SJSA1 (cell line): Measurements from ENCODE around the gene ANGPT4. TPM values are rescaled to one million over a fixed set of nuclear protein-coding genes. Genes with fewer than 3 reads are reported as not detected.
A peak's percentile ranks its signal among the peaks of the same experiment; 100 is the strongest.

Source experiments
- DNase-seq, 2 experiments: peaks; one replicate each; pipeline ENCODE4 v3.0.0-alpha.2; 2015 to 2020; ENCODE audit warnings: low spot score in 2 of 2, low read depth in 1 of 2
- H3K27ac ChIP-seq: fragments of 250-450 bp; sonication (Bioruptor Pico); 2 replicates; pipeline ENCODE4 v1.5.1; 2020; ENCODE audit warnings: mild to moderate bottlenecking, moderate library complexity
- H3K27me3 ChIP-seq: fragments of 250-450 bp; sonication (Bioruptor Pico); replicated peaks from 2 replicates; pipeline ENCODE4 v1.5.1; 2020; ENCODE audit warnings: mild to moderate bottlenecking, moderate library complexity
- H3K36me3 ChIP-seq: fragments of 250-450 bp; sonication (Bioruptor Pico); 2 replicates; pipeline ENCODE4 v1.5.1; 2020; ENCODE audit warnings: mild to moderate bottlenecking
- H3K4me1 ChIP-seq: fragments of 250-450 bp; sonication (Bioruptor Pico); replicated peaks from 2 replicates; pipeline ENCODE4 v1.6.1; 2021; ENCODE audit warnings: mild to moderate bottlenecking
- H3K4me3 ChIP-seq: fragments of 250-450 bp; sonication (Bioruptor Pico); 2 replicates; pipeline ENCODE4 v1.5.1; 2020; ENCODE audit warnings: mild to moderate bottlenecking
- H3K9me3 ChIP-seq: fragments of 250-450 bp; sonication (Bioruptor Pico); replicated peaks from 2 replicates; pipeline ENCODE4 v1.5.1; 2020; ENCODE audit warnings: mild to moderate bottlenecking
- total RNA-seq: library from RNA; depleted of rRNA; stranded (reverse); fragments of >200 nt; shearing (Covaris generic); gene quantifications from 2 replicates; pipeline ENCODE4 v1.2.3, GENCODE V29; 2014

The ANGPT4 gene
- total RNA-seq, 1 experiment from 2014 or later, result not detected

DNA sequence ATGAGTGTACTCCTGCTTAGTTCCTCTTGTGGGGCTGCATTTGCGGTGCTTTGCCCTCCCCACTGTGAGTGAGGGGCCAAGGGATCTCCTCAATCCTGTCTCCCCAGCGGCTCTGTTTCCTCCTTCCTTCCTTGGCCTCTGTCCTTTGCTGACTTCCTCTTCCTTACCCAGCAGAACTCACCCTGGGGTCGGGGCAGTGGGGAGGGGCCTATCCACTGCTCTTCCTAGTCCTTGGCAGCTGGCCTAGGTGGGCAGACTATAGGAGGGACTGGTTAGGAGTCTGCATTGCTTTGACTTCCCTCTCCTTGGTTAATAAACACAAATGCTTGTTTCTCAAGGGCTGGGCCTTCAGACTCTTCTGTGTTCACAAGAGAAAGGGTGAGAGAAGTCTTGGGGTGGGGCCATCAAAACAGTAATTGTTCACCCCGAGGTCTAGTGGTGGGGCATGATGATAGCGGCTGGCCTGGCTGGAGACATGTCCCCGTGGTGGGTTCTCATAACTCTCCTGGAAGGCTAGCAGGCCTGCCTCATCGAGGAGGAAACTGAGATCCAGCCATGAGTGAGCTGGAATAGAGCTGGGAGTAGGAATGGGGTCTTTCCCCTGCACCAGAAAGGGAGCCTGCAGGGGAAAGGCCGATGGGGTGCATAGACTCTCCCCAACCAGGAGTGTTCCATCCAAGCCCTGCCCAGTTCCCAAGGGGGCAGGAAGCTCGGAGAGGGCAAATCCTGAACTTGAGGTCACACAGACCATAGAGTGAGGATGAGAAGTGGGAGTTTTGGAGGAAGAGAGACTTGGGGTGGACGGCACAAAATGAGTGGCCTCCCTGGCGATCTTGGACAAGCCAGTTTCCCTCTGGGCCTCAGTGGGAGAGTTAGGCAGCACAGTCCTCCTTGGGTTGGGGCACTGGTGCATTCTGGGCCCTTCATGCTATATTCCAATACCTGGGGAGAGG, 69.9 kb downstream of the ANGPT4 start:
- peaks cover 30% of the 10 kb centered on the region for H3K36me3 ChIP-seq
- H3K27me3 ChIP-seq, result no peaks in the 10 kb centered on the region
- no peak overlapping the region for H3K27ac ChIP-seq
- no peak for DNase-seq
- H3K4me3 ChIP-seq, result no peak overlapping the region
- H3K9me3 ChIP-seq, result no peaks in the 10 kb centered on the region
- peaks cover 9% of the 10 kb centered on the region; the same call in 1 of the 2 replicates for H3K4me1 ChIP-seq

GRCh38 chr20:845226-845868, 70.8 kb downstream of the ANGPT4 start:
- Histone ChIP-seq H3K27me3 (no peaks in the 10 kb centered on the region), H3K9me3 (no peaks in the 10 kb centered on the region), H3K4me1 (peaks cover 9% of the 10 kb centered on the region; the same call in 1 of the 2 replicates), H3K27ac (no peak overlapping the region), H3K4me3 (no peak overlapping the region), H3K36me3 (peaks cover 30% of the 10 kb centered on the region)
- no peak for DNase-seq

DNA sequence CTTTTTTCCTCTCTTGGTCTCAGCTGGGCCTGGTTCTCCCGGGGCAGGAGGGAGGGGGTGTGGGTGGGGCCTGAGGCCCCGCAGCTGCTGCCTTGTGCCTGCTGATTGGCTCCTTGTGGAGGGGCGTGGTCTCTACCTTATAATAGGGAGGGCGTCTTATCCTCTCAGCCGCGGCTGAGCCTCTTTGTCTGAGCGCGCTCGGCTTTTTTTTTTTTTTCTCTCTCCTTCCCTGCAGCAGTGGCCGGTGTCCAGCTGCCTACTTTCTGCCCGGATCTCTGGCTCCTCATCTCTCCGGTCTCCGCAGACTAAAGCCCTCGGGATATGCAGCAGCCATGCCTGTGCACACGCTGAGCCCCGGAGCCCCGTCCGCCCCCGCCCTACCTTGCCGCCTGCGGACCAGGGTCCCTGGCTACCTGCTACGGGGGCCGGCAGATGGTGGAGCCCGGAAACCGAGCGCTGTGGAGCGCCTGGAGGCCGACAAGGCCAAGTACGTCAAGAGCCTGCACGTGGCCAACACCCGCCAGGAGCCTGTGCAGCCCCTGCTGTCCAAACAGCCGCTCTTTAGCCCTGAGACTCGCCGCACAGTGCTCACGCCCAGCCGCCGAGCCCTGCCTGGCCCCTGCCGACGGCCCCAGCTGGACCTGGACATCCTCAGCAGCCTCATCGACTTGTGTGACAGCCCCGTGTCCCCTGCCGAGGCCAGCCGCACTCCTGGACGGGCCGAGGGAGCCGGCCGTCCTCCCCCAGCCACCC, 71.5 kb downstream of the ANGPT4 start:
- no peak overlapping the region for H3K4me3 ChIP-seq
- peak; percentile 53 to 89 for DNase-seq

GRCh38 chr20:843912-844311, 72.2 kb downstream of the ANGPT4 start:
- no peak for DNase-seq
- no peaks in the 10 kb centered on the region for H3K27me3 ChIP-seq
- H3K4me1 ChIP-seq, result peaks cover 9% of the 10 kb centered on the region; the same call in 1 of the 2 replicates
- H3K36me3 ChIP-seq, result peaks cover 36% of the 10 kb centered on the region
- H3K4me3 ChIP-seq, result no peak overlapping the region
- no peak overlapping the region for H3K27ac ChIP-seq
- no peaks in the 10 kb centered on the region for H3K9me3 ChIP-seq

More for the DNA sequence above, 71.5 kb downstream of the ANGPT4 start:
- Histone ChIP-seq H3K27ac (no peak overlapping the region), H3K4me1 (peaks cover 9% of the 10 kb centered on the region; the same call in 1 of the 2 replicates), H3K27me3 (no peaks in the 10 kb centered on the region), H3K36me3 (peaks cover 33% of the 10 kb centered on the region), H3K9me3 (no peaks in the 10 kb centered on the region)

GRCh38 chr20:842547-842940, 73.6 kb downstream of the ANGPT4 start:
- Histone ChIP-seq H3K9me3 (no peaks in the 10 kb centered on the region), H3K36me3 (peaks cover 34% of the 10 kb centered on the region), H3K27ac (no peak overlapping the region), H3K4me3 (no peak overlapping the region), H3K27me3 (no peaks in the 10 kb centered on the region), H3K4me1 (peaks cover 9% of the 10 kb centered on the region)
- no peak for DNase-seq

DNA sequence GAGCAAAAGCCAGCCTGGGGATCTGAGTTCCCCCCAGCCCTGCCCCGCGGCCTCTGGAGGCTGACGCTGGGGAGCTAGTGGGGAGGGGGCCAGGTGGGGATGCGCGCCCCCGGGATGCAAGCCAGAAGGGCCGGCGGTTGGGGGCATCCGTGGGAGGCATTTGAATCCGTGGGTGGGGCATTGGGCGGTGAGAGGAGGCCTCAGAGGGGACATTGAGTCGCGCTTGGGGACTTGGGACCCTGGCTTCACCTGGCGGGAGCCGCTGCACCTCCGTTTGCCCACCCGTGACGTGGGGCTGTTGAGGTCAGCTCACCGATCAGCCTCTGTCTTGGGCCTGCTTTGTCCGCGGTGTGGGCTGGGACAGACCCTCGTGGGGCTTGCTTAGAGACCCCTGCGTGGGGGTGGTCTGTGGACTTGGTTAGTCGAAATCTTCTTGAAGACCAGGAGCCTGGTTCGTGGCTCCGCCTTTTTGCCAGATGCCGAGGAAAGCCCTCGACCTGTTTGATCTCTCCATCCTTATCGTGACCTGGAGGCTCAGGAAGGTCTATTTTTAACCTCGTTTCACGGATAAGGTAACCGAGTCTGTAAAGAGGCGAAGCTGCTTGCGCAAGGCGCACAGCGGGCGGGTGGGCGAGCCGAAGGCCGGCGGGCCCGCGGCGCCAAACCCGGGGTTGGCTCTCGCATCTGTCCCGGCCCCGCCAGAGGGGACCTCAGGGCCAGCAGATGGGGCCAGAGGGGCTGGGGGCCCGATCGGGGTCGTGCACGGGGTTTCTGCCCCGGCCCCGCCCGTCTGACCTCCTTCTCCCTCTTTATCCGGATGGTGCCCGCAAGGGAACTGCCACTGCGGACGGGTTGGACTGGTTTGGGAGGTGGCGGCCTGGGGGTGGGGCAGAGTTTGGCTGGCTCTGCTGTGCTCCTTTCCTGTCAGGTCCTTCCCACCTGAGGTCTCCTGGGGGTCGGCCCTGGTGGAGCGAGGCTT, 74.3 kb downstream of the ANGPT4 start:
- DNase-seq, result no peak
- peaks cover 33% of the 10 kb centered on the region for H3K36me3 ChIP-seq
- no peaks in the 10 kb centered on the region for H3K27me3 ChIP-seq
- H3K4me3 ChIP-seq, result no peak overlapping the region
- H3K9me3 ChIP-seq, result no peaks in the 10 kb centered on the region
- peaks cover 16% of the 10 kb centered on the region for H3K4me1 ChIP-seq
- no peak overlapping the region for H3K27ac ChIP-seq

DNA sequence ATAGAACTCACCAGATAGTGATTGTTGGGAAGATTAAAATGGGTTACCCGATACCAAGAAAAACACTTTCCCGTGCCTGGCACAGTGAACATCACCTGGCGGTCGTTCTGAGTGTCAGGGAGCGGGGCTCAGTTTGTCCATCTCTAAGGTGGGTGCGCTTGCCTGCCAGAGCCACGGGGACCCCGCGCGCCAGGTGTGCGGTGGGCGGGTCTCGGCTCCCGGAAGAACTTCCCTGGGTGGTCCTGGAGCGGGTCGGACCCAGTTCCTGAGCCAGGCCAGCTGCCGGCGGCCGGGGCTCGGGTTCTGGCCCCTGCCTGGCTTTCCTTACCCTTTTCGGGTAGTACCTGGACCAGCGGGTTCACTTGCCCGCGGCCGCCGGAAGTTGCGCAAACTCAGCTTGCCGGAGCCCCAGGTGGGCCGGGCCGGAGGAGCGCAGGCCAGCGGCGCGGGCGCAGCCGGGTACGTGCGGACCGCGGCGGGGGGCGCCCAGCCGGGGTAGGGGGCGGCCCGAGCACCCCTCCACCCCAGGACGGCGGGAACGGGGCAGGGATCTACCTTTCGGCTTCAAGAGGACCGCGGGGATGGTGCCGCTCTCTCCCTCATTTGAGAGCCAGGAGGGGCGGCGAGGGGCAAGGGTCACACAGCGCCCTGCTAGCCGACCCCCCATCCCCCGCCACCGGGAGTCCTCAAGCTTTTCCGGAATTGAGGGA, 75.1 kb downstream of the ANGPT4 start:
- DNase-seq, result no peak
- H3K36me3 ChIP-seq, result peaks cover 28% of the 10 kb centered on the region
- H3K4me3 ChIP-seq, result no peak overlapping the region
- no peak overlapping the region for H3K27ac ChIP-seq
- no peaks in the 10 kb centered on the region for H3K9me3 ChIP-seq
- H3K4me1 ChIP-seq, result peaks cover 24% of the 10 kb centered on the region
- no peaks in the 10 kb centered on the region for H3K27me3 ChIP-seq

GRCh38 chr20:840503-840857, 75.7 kb downstream of the ANGPT4 start:
- Histone ChIP-seq H3K36me3 (peaks cover 23% of the 10 kb centered on the region), H3K4me1 (peaks cover 28% of the 10 kb centered on the region), H3K27ac (no peak overlapping the region), H3K4me3 (no peak overlapping the region), H3K27me3 (no peaks in the 10 kb centered on the region), H3K9me3 (no peaks in the 10 kb centered on the region)
- no peak for DNase-seq

DNA sequence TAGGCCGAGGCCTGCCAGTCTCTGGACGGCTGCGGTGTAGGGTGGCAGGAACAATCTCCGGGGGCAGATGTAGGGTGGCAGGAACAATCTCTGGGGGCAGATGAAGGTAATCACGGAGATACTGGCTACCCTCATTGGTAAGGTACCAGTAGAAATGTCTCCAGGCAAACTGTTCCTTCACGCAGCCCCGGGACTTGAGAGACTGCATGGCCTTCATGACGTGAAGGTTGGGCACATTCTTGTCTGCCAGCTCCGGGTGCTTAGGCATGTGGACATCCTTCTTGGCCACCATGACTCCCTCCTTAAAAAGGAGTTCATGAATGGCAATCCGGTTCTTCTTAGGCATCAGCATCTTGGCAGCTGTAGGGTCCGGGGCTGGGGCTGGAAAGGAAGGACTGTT, 76.5 kb downstream of the ANGPT4 start:
- no peak for DNase-seq
- no peaks in the 10 kb centered on the region for H3K9me3 ChIP-seq
- H3K27me3 ChIP-seq, result no peaks in the 10 kb centered on the region
- H3K36me3 ChIP-seq, result peaks cover 14% of the 10 kb centered on the region
- H3K4me1 ChIP-seq, result peaks cover 32% of the 10 kb centered on the region
- no peak overlapping the region for H3K27ac ChIP-seq
- H3K4me3 ChIP-seq, result no peak overlapping the region

- Histone ChIP-seq H3K9me3 (no peaks in the 10 kb centered on the region), H3K4me1 (peaks cover 33% of the 10 kb centered on the region)
Measured at GRCh38 chr20:839015-839414, 77.1 kb downstream of the ANGPT4 start.

GRCh38 chr20:836190-836589, 79.9 kb downstream of the ANGPT4 start:
- Histone ChIP-seq H3K36me3 (peaks cover 17% of the 10 kb centered on the region), H3K4me1 (peaks cover 34% of the 10 kb centered on the region), H3K27ac (peak overlapping the region; percentile 34; the same call in 1 of the 2 replicates), H3K27me3 (no peaks in the 10 kb centered on the region), H3K4me3 (no peak overlapping the region), H3K9me3 (no peaks in the 10 kb centered on the region)
- no peak for DNase-seq

More at GRCh38 chr20:839015-839414, 77.1 kb downstream of the ANGPT4 start:
- H3K27ac ChIP-seq, result no peak overlapping the region
- H3K4me3 ChIP-seq, result no peak overlapping the region
- no peaks in the 10 kb centered on the region for H3K27me3 ChIP-seq
- H3K36me3 ChIP-seq, result peaks cover 13% of the 10 kb centered on the region
- DNase-seq, result no peak

DNA sequence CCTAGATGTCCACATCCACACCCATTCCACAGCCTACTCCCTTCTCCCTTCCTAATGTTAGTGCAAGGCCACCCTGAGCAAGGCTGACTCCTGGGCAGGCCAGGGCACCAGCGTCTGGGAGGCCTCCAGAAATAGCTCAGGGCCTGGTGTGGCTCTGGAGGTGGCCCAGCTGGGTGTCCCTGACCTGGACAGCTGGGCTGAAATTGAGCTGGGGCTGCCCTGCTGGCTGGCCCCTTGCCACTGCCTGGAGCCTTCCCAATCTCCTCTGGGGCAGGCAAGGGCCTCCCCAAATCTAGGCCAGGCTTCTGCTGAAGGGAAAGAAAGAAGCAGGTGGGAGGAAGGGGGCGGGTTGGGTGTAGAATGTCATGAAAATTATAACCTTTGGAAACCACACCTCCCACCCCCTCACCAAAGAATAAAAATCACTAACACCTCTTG, 80.5 kb downstream of the ANGPT4 start:
- Histone ChIP-seq H3K36me3 (peaks cover 17% of the 10 kb centered on the region), H3K4me3 (no peak overlapping the region), H3K4me1 (peaks cover 34% of the 10 kb centered on the region), H3K27ac (no peak overlapping the region), H3K27me3 (no peaks in the 10 kb centered on the region), H3K9me3 (no peaks in the 10 kb centered on the region)
- no peak for DNase-seq
